ENCODE data around the gene PAK5. TPM values are rescaled to one million over a fixed set of nuclear protein-coding genes. Genes with fewer than 3 reads are reported as not detected.

PAK5 gene
- total RNA-seq, 4 donors from 2014 or later: 0.05 to 6.6 (median 0.54) TPM; not detected in 1

GRCh38 chr20:9686866-9687265 lies 152.0 kb downstream of the PAK5 start:
- H3K9me3 ChIP-seq: no peaks in the 10 kb centered on the region
- 20 to 35% methylated on average over 2 of the region's 2 CpGs for WGBS, 2 donors (ENCODE audit: low coverage in 1 of 2)
- no peak for ATAC-seq
- no peaks in the 10 kb centered on the region for H3K36me3 ChIP-seq
- H3K27me3 ChIP-seq: no peaks in the 10 kb centered on the region
- no peak overlapping the region for H3K27ac ChIP-seq
- H3K4me3 ChIP-seq: no peak overlapping the region
- H3K4me1 ChIP-seq: peaks cover 0 to 9% (median 0%) of the 10 kb centered on the region in 3 donors
- TF ChIP-seq, protein P1, sequence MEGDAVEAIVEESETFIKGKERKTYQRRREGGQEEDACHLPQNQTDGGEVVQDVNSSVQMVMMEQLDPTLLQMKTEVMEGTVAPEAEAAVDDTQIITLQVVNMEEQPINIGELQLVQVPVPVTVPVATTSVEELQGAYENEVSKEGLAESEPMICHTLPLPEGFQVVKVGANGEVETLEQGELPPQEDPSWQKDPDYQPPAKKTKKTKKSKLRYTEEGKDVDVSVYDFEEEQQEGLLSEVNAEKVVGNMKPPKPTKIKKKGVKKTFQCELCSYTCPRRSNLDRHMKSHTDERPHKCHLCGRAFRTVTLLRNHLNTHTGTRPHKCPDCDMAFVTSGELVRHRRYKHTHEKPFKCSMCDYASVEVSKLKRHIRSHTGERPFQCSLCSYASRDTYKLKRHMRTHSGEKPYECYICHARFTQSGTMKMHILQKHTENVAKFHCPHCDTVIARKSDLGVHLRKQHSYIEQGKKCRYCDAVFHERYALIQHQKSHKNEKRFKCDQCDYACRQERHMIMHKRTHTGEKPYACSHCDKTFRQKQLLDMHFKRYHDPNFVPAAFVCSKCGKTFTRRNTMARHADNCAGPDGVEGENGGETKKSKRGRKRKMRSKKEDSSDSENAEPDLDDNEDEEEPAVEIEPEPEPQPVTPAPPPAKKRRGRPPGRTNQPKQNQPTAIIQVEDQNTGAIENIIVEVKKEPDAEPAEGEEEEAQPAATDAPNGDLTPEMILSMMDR (IDR thresholded peaks at IDR 0.05): no peak
- no peak for TF ChIP-seq POLR2AphosphoS5 (IDR thresholded peaks at IDR 0.05)
- no peak for TF ChIP-seq EP300 (IDR thresholded peaks at IDR 0.05)
- TF ChIP-seq POLR2A (IDR thresholded peaks at IDR 0.05): no peak

- no peak for ATAC-seq
- H3K36me3 ChIP-seq: no peaks in the 10 kb centered on the region
- no peaks in the 10 kb centered on the region for H3K27me3 ChIP-seq
- no peaks in the 10 kb centered on the region for H3K9me3 ChIP-seq
- H3K4me1 ChIP-seq: peaks cover 0 to 9% (median 0%) of the 10 kb centered on the region in 3 donors
- H3K4me3 ChIP-seq: no peak overlapping the region
- no peak overlapping the region for H3K27ac ChIP-seq
- 48 to 100% methylated on average over 1 to 4 of the region's 4 CpGs for WGBS, 2 donors (ENCODE audit: low coverage in 1 of 2)
- TF ChIP-seq EP300 (IDR thresholded peaks at IDR 0.05): no peak
- TF ChIP-seq POLR2A (IDR thresholded peaks at IDR 0.05): no peak
- TF ChIP-seq, protein P1 (IDR thresholded peaks at IDR 0.05): no peak
Measured at GRCh38 chr20:9686455-9686854, 152.4 kb downstream of the PAK5 start.

DNA sequence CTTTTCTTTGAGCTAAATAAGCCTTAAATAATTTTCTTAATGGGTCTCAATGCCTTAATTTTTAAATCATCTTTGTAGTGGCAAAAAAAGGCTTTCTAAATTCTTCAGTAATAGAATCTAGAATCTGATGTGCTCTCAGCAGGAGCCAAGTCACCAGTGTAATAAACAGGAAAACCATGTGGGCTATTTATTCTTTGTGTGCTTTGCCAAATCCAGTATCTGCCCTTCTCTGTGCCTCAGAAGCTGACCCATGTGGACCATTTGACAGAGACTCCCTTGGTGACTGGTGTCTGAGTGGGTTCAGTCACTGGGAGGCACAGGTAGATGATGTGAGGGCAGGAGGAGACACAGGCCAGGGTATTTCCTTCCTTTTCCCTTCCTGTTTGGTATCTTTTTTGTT lies 152.9 kb downstream of the PAK5 start:
- no peaks in the 10 kb centered on the region for H3K9me3 ChIP-seq
- no peaks in the 10 kb centered on the region for H3K36me3 ChIP-seq
- ATAC-seq: no peak
- H3K27ac ChIP-seq: no peak overlapping the region
- H3K27me3 ChIP-seq: no peaks in the 10 kb centered on the region
- H3K4me1 ChIP-seq: peaks cover 0 to 9% (median 0%) of the 10 kb centered on the region in 3 donors
- H3K4me3 ChIP-seq: no peak overlapping the region
- TF ChIP-seq, protein P1 (IDR thresholded peaks at IDR 0.05): no peak
- TF ChIP-seq POLR2A (IDR thresholded peaks at IDR 0.05) (no peak), POLR2AphosphoS5 (IDR thresholded peaks at IDR 0.05) (no peak), EP300 (IDR thresholded peaks at IDR 0.05) (no peak)

- Histone ChIP-seq H3K4me1 (peaks cover 0 to 9% (median 0%) of the 10 kb centered on the region in 3 donors), H3K27ac (no peak overlapping the region), H3K36me3 (no peaks in the 10 kb centered on the region), H3K4me3 (no peak overlapping the region), H3K27me3 (no peaks in the 10 kb centered on the region), H3K9me3 (no peaks in the 10 kb centered on the region)
- TF ChIP-seq EP300 (IDR thresholded peaks at IDR 0.05): no peak
- TF ChIP-seq, protein P1 (IDR thresholded peaks at IDR 0.05): no peak
- no peak for TF ChIP-seq POLR2AphosphoS5 (IDR thresholded peaks at IDR 0.05)
- no peak for TF ChIP-seq POLR2A (IDR thresholded peaks at IDR 0.05)
- no peak for ATAC-seq
Measured at GRCh38 chr20:9685011-9685410, 153.9 kb downstream of the PAK5 start.

DNA sequence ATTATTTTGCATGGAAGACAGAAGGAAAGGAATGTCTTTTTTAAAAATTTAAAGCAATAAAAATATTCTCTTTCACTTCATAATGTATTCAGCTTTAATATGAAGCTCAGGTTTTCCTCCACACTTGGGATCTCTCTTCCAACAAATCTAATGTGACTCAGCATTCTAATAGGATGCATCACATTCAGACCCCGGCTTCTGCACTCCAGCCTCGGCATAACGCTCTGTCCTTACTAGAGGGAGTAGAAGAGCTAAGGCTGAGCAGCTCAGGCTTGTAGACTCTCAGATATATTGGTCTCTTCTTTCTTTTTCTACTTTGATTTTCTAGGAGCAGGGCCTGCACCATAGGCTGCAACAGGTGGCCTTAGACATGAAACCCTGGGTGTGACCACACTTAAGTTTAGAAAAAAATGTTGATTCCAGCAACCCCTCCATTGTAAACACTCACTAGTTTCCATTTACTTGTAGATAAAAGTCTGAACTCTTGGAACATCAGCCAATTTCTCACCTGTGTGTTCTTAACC lies 161.7 kb downstream of the PAK5 start:
- H3K27me3 ChIP-seq: no peaks in the 10 kb centered on the region
- no peaks in the 10 kb centered on the region for H3K4me1 ChIP-seq
- H3K9me3 ChIP-seq: no peaks in the 10 kb centered on the region
- H3K36me3 ChIP-seq: no peaks in the 10 kb centered on the region
- H3K27ac ChIP-seq: no peak overlapping the region
- no peak overlapping the region for H3K4me3 ChIP-seq
- TF ChIP-seq POLR2A (IDR thresholded peaks at IDR 0.05): no peak
- no peak for TF ChIP-seq EP300 (IDR thresholded peaks at IDR 0.05)
- no peak for TF ChIP-seq POLR2AphosphoS5 (IDR thresholded peaks at IDR 0.05)
- TF ChIP-seq, protein P1 (IDR thresholded peaks at IDR 0.05): no peak
- 65 to 90% methylated on average over 3 of the region's 3 CpGs for WGBS, 2 donors (ENCODE audit: low coverage in 1 of 2)
- no peak for ATAC-seq
